Measurements from ENCODE around the gene CAMK2A.

DNA sequence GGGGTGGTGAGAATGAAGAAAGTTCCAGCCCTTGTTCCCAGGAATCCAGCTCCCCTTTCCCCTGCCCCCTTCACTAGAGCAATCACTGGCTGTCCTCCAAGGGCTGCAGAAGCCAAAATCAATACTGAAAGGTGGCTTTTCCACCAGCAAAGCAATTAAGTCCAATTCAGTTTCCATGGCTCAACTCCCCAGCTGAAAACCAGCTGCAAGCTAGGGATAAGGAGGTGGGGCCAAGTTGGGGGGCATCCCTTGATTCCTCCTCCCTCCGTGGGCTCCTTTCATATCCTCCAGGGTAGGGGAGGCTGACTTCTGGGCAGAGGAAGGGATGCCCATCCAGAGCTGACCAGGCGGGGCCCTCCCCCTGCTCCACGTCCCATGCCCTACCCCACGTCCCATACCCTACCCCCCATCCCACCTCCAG is 22.7 kb downstream of the CAMK2A start:
- TF ChIP-seq, protein P1, sequence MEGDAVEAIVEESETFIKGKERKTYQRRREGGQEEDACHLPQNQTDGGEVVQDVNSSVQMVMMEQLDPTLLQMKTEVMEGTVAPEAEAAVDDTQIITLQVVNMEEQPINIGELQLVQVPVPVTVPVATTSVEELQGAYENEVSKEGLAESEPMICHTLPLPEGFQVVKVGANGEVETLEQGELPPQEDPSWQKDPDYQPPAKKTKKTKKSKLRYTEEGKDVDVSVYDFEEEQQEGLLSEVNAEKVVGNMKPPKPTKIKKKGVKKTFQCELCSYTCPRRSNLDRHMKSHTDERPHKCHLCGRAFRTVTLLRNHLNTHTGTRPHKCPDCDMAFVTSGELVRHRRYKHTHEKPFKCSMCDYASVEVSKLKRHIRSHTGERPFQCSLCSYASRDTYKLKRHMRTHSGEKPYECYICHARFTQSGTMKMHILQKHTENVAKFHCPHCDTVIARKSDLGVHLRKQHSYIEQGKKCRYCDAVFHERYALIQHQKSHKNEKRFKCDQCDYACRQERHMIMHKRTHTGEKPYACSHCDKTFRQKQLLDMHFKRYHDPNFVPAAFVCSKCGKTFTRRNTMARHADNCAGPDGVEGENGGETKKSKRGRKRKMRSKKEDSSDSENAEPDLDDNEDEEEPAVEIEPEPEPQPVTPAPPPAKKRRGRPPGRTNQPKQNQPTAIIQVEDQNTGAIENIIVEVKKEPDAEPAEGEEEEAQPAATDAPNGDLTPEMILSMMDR (IDR thresholded peaks at IDR 0.05): no peak
- no peak for TF ChIP-seq POLR2A (IDR thresholded peaks at IDR 0.05)
- no peak for TF ChIP-seq EP300 (IDR thresholded peaks at IDR 0.05)

Data from upper lobe of left lung (tissue), 4 donors.